HG03025 (cell line): ENCODE results near the gene MVB12B.

Source experiments
- ATAC-seq: cut with Tn5 transposase; IDR thresholded peaks from one replicate; pipeline ENCODE4 v1.9.1; 2021; ENCODE audit warnings: mild to moderate bottlenecking, moderate library complexity; ENCODE audit not compliant: unreplicated experiment, low FRiP score

The MVB12B gene

GRCh38 chr9:126301985-126302603 lies 24.5 kb upstream of the MVB12B start:
- ATAC-seq, result no peak

- ATAC-seq, result no peak
Measured at GRCh38 chr9:126302730-126303129, 23.9 kb upstream of the MVB12B start.

- no peak for ATAC-seq
Measured at GRCh38 chr9:126303488-126303887, 23.1 kb upstream of the MVB12B start.

- no peak for ATAC-seq
Measured at GRCh38 chr9:126304207-126304970, 22.2 kb upstream of the MVB12B start.

GRCh38 chr9:126304971-126305320 lies 21.7 kb upstream of the MVB12B start:
- ATAC-seq, result no peak

- ATAC-seq, result no peak
Measured at GRCh38 chr9:126306071-126306647, 20.5 kb upstream of the MVB12B start.

- ATAC-seq, result no peak
Measured at GRCh38 chr9:126307322-126308061, 19.1 kb upstream of the MVB12B start.

GRCh38 chr9:126309427-126310189 lies 17.0 kb upstream of the MVB12B start:
- ATAC-seq, result no peak

GRCh38 chr9:126312584-126313551 lies 13.8 kb upstream of the MVB12B start:
- ATAC-seq, result no peak

GRCh38 chr9:126316085-126316655 lies 10.5 kb upstream of the MVB12B start:
- ATAC-seq, result no peak

GRCh38 chr9:126317513-126317912 lies 9.1 kb upstream of the MVB12B start:
- ATAC-seq, result no peak

GRCh38 chr9:126318858-126319257 lies 7.8 kb upstream of the MVB12B start:
- no peak for ATAC-seq

- no peak for ATAC-seq
Measured at GRCh38 chr9:126319671-126320070, 7.0 kb upstream of the MVB12B start.

- ATAC-seq, result no peak
Measured at GRCh38 chr9:126320158-126320922, 6.3 kb upstream of the MVB12B start.

- ATAC-seq, result no peak
Measured at GRCh38 chr9:126321742-126322141, 4.9 kb upstream of the MVB12B start.

GRCh38 chr9:126325821-126326220 lies 808 bp upstream of the MVB12B start:
- no peak for ATAC-seq

- no peak for ATAC-seq
Measured at GRCh38 chr9:126327006-126327713, 531 bp downstream of the MVB12B start.

GRCh38 chr9:126327714-126328185 lies 1.1 kb downstream of the MVB12B start:
- ATAC-seq, result no peak
